Glutamatergic neuron (in vitro differentiated cells): Measurements from ENCODE around the gene SLC45A3. TPM values are rescaled to one million over a fixed set of nuclear protein-coding genes. Genes with fewer than 3 reads are reported as not detected.

ENCODE experiments used
- DNase-seq: peaks from one replicate; pipeline ENCODE4 v3.0.0; 2022
- H3K27ac Mint-ChIP-seq: one replicate; pipeline ENCODE4 v1.8.0; 2020; ENCODE audit warnings: mild to moderate bottlenecking, mixed read lengths, inconsistent platforms; ENCODE audit not compliant: unreplicated experiment
- H3K27me3 Mint-ChIP-seq: one replicate; pipeline ENCODE4 v1.8.0; 2020; ENCODE audit warnings: mild to moderate bottlenecking, moderate library complexity, mixed read lengths, inconsistent platforms; ENCODE audit not compliant: unreplicated experiment
- H3K36me3 Mint-ChIP-seq: one replicate; pipeline ENCODE4 v1.8.0; 2020; ENCODE audit warnings: mild to moderate bottlenecking, mixed read lengths, inconsistent platforms; ENCODE audit not compliant: unreplicated experiment
- H3K4me1 Mint-ChIP-seq: one replicate; pipeline ENCODE4 v1.8.0; 2020; ENCODE audit warnings: mild to moderate bottlenecking, low read depth, mixed read lengths, inconsistent platforms; ENCODE audit not compliant: unreplicated experiment
- H3K4me3 Mint-ChIP-seq: one replicate; pipeline ENCODE4 v1.8.0; 2020; ENCODE audit warnings: mild to moderate bottlenecking, mixed read lengths, inconsistent platforms; ENCODE audit not compliant: unreplicated experiment
- H3K9me3 Mint-ChIP-seq: one replicate; pipeline ENCODE4 v1.8.0; 2020; ENCODE audit warnings: mild to moderate bottlenecking, moderate library complexity, mixed read lengths, inconsistent platforms; ENCODE audit not compliant: unreplicated experiment
- CTCF ChIP-seq: fragments of 200-600 bp; sonication (generic); IDR thresholded peaks from one replicate; pipeline ENCODE4 v1.5.0; 2021; ENCODE audit not compliant: partially characterized antibody, unreplicated experiment
- total RNA-seq: library from RNA; stranded (reverse); fragmentation: NEBNext Ultra II Directional; extraction: Animal tissue kit (Norgen Biotek cat#: 25700); gene quantifications from one replicate; pipeline ENCODE4 v1.2.1, GENCODE V29; 2021; ENCODE audit not compliant: unreplicated experiment

The SLC45A3 gene
- total RNA-seq, 1 donor from 2014 or later: 3.7 TPM

- TF ChIP-seq CTCF: no peak
- Mint-ChIP-seq H3K27me3 (peaks cover 14% of the 10 kb centered on the region), H3K27ac (no peak overlapping the region), H3K4me3 (no peak overlapping the region), H3K4me1 (peaks cover 2% of the 10 kb centered on the region), H3K36me3 (no peaks in the 10 kb centered on the region), H3K9me3 (no peaks in the 10 kb centered on the region)
- no peak for DNase-seq
These were observed 7.9 kb downstream of the SLC45A3 start for GRCh38 chr1:205672395-205672889.

GRCh38 chr1:205670611-205671430 lies 9.5 kb downstream of the SLC45A3 start:
- no peaks in the 10 kb centered on the region for H3K36me3 Mint-ChIP-seq
- peaks cover 2% of the 10 kb centered on the region for H3K4me1 Mint-ChIP-seq
- peaks cover 2% of the 10 kb centered on the region for H3K9me3 Mint-ChIP-seq
- peaks cover 12% of the 10 kb centered on the region for H3K27me3 Mint-ChIP-seq
- H3K27ac Mint-ChIP-seq: no peak overlapping the region
- no peak overlapping the region for H3K4me3 Mint-ChIP-seq
- no peak for TF ChIP-seq CTCF
- DNase-seq: no peak

GRCh38 chr1:205670150-205670446 lies 10.2 kb downstream of the SLC45A3 start:
- H3K9me3 Mint-ChIP-seq: peaks cover 2% of the 10 kb centered on the region
- H3K36me3 Mint-ChIP-seq: no peaks in the 10 kb centered on the region
- H3K27ac Mint-ChIP-seq: no peak overlapping the region
- H3K27me3 Mint-ChIP-seq: peaks cover 12% of the 10 kb centered on the region
- DNase-seq: no peak
- TF ChIP-seq CTCF: no peak
- peaks cover 2% of the 10 kb centered on the region for H3K4me1 Mint-ChIP-seq
- no peak overlapping the region for H3K4me3 Mint-ChIP-seq

GRCh38 chr1:205669341-205670149 lies 10.8 kb downstream of the SLC45A3 start:
- H3K9me3 Mint-ChIP-seq: peaks cover 2% of the 10 kb centered on the region
- H3K27ac Mint-ChIP-seq: no peak overlapping the region
- peaks cover 12% of the 10 kb centered on the region for H3K27me3 Mint-ChIP-seq
- no peaks in the 10 kb centered on the region for H3K36me3 Mint-ChIP-seq
- DNase-seq: no peak
- no peak for TF ChIP-seq CTCF
- no peak overlapping the region for H3K4me3 Mint-ChIP-seq
- H3K4me1 Mint-ChIP-seq: peaks cover 2% of the 10 kb centered on the region

- H3K9me3 Mint-ChIP-seq: peaks cover 2% of the 10 kb centered on the region
- no peak overlapping the region for H3K4me3 Mint-ChIP-seq
- H3K27ac Mint-ChIP-seq: no peak overlapping the region
- H3K27me3 Mint-ChIP-seq: peaks cover 12% of the 10 kb centered on the region
- no peaks in the 10 kb centered on the region for H3K36me3 Mint-ChIP-seq
- DNase-seq: no peak
- no peak for TF ChIP-seq CTCF
- peaks cover 2% of the 10 kb centered on the region for H3K4me1 Mint-ChIP-seq
These were observed 11.4 kb downstream of the SLC45A3 start for GRCh38 chr1:205668951-205669340.
